OCI-LY7 (cell line): ENCODE results near the gene ITPRID2.

Experiments used
- CTCF ChIP-seq: fragments of 200-600 bp; sonication (generic); conservative IDR thresholded peaks from 2 replicates; pipeline ENCODE4 v1.5.1; 2014; ENCODE audit warnings: mild to moderate bottlenecking, antibody characterized with exemption, low read length, moderate library complexity, mixed read lengths
- EZH2phosphoT487 ChIP-seq: fragments of 200-600 bp; sonication (generic); IDR thresholded peaks from 2 replicates; pipeline ENCODE4 v1.6.1; 2018; ENCODE audit warnings: low read depth, borderline replicate concordance, mild to moderate bottlenecking, mixed run types, antibody characterized with exemption, low read length, moderate library complexity, mixed read lengths

GRCh38 chr2:181877181-181877664 is 14.3 kb upstream of the ITPRID2 start:
- TF ChIP-seq CTCF: no peak
- no peak for TF ChIP-seq EZH2phosphoT487
